HG02970 (cell line): Measurements from ENCODE around the gene BSN.

Experiments
- ATAC-seq: cut with Tn5 transposase; IDR thresholded peaks from one replicate; pipeline ENCODE4 v1.9.1; 2021; ENCODE audit warnings: mild to moderate bottlenecking, moderate library complexity, moderate number of reproducible peaks; ENCODE audit not compliant: unreplicated experiment, low FRiP score

The BSN gene

DNA sequence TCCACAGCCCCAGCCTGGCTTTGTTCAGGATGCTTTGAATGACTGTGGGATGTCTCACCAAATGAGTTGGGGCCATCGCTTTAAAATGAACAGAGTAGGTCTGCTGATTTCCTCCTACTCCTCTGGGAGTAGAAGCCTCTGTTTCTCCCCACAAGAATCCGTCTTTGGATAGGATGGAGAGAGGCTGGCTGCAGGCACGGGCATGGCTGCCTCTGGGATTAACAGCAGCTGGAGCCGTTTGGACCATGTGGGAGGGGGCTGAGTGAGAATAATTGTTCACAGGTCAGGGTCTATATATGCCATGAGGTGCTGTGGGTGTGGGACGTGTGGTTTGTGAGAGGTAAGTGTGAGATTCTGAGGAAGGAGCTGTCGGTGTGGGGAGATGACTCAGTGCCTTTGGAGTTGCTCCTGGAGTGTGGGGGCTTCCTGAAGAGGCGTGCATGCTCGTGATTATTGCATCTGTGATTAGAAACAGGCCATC, 71.9 kb downstream of the BSN start:
- no peak for ATAC-seq

DNA sequence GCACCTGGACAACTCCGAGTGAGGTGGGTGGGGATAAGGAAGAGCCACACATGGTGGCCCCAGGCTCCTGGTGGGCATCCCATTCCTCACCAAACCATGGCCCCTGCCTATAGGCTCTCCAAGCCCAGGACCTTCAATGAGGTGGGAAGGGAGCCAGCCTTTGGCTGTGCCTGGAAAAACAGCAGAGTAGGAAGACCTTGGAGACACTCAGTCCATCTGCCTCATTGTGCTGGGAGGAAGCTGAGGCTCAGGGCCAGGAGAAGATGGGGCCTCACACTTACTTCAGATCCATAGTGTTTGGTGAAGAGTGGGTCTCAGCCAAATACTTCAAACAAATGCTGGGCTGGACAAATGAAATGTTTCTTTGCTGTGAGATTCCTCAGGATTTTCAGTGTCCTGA, 72.5 kb downstream of the BSN start:
- no peak for ATAC-seq

DNA sequence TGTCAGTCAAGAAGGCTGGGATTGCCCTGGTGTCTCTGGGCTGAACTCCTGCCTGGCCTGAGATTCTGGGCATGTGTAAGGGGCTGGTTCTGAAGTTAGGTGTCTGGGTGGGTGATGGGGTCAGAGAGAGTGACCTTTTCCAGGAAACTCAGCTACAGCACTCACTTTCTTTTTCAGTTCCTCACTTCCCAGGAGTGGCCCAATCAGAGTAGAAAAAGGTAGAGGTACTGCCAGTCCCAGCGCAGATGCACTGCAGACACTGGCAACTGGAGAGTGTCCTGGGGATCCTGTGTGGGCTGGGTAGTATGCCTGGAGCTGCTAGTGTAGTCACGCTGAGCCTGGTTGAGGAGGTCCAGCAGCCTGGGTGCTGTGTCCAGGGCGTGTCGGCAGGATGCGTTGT, 73.4 kb downstream of the BSN start:
- no peak for ATAC-seq

DNA sequence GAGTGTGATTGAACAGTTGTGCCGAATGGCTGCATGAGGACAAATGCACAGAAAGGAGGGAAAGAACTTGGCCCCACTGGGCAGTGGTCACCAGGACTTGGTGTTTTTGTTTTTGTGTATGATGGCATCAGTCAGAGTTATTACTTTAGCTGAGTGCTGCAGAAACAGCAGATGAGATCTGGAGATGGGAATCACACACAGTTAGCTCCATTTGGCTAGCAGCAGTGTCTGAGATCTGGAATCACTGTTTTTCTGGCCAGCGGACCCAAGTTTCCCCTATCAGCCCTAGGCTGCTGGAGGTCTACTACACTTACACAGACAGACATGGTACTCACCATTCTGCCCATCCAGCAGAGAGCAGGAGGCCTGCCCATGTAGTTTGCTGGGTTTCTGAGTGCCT, 74.0 kb downstream of the BSN start:
- no peak for ATAC-seq

DNA sequence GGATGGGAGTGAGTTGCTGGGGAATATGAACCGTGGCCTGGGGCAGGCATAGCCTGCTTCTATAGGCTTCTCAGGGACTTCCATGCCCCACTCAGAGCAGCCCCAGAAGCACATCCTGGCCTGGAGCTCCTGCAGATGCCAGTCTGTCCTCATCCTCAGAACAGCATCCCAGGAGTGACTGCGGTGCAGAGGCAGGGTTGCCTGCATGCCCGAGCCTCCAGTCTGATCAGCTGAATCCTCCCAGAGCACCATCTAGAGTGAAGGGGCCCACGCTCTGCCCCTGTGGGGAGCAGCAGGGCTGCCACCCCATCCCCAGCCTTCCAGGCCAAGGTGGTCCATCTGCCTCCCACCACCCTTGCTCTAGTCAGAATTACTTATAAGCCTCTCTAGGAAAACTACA, 75.2 kb downstream of the BSN start:
- no peak for ATAC-seq

DNA sequence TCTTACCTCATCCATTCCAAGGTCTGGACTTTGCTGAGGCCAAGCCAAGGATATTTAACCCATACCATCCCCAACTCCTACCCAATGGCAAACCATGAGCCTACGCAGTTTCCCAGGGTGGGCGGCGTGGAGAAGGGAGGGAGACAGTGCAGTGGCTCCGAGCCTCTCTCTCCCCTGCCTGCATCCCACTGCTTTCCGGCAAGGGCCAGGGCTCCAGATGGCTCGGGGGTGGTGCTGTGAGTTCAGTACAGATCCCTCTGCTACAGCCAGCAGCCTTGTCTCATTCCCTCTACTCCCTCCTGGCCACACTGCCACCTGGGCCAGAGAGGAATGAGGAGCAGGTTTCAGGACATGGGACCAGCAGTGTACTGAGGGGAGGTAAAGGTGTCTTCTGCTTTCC, 75.6 kb downstream of the BSN start:
- ATAC-seq = no peak

DNA sequence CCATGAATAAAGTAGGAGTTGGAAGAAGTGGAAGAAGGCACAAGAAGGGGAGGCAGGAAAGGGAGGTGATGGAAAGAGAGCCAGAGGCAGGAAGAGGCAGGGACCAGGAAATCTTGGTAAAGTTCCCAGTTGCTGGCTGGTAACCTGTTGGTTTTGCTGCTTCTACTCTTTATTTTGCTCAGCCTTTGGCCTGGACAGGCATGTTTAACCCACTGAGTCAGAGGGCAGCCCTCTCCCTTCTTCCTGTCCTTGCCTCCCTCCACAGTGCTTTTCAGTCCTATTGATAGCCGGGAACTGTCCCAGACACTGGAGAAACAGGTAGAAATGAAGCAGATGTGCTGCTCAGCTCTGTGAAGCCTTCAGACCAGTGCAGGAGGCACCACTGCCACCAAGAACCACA, 76.5 kb downstream of the BSN start:
- no peak for ATAC-seq

DNA sequence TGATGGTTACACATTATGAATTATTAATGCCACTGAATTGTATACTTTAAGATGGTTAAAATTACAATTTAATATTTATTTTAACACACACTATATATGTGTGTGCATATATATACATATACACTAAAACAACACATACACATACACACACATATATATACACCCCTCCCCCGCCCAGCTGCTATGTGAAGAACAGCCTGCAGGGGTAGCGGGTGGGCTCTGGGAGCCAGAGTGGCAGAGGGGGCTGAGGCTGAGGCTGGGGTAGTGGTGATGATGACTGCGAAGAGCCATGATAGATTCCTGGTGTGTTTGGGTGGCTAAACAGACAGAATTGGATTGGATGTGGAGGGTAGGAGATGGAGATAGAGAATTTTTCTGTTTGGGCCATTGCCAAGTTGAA, 80.5 kb downstream of the BSN start:
- no peak for ATAC-seq

DNA sequence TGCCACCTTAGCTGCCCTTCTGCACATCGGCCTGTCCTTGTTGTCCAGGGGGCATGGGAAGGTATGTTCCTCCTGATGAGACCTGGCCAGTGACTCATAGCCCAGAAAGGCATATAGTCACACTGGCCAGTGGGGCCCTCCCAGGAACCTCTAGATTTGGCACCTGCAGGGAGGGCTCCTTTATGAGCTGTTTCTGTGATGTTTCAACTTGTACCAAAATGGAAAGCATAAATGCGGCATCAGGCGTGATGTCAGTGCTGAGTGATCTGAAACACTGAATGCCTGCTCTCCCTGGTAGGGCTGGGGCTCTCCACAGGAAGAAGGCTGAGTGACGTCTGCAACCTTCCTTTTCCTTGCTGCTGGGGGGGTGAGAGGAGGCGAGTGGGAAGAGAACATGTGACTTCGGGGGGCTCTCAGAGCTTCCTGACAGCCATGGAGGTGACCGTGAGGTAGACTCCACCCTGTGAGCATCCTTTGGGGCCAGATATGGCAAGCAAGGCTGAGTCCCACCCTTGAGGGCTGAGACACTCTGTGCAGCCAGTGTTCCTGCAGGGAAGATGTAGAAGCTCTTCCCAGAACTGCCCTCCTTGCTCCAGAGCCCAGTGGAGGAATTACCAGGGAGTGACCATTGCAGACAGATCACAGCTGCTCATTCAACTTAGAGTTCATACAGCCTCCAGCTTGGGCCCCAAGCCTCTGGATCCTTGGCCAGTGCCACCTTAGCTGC, 82.8 kb downstream of the BSN start:
- ATAC-seq = no peak

DNA sequence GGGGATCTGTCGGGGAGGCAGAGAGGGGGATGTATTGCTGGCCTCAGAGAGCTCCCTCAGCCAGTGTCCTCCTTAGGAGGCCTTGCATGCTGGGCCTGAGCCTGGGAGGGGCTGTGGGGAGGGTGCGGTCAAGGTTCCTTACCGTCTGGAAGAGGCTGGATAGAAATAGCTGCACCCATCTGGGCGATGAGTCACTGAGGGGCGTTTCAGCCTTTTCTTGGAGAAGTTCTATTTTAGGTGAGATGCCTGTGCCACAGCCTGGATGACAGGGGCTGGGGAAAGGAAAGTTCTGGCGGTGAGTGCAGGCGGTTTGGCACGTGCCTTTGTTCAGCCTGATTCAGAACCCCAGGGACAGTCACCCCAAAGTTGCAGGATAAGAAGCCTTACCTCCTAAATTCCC, 84.2 kb downstream of the BSN start:
- ATAC-seq = no peak

DNA sequence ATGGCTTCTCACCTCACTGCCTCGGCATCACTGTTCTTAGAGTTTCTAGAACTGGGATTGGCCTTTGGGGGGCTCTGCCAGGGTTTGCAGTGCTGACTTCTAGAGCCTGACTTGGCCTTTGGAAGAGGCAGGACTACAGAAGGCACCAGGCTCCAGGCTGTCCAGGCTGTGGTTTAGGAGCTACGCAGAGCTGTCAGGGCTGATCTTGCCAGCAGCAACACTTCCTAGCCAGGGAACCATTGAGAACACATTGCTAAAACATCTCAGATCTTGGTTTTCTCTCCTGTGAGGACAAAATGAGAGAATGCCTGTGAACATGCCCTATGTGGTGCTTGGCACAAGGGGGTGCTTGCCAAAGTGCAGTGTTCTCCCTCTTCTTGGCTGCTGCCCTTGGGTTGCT, 85.3 kb downstream of the BSN start:
- ATAC-seq = no peak

DNA sequence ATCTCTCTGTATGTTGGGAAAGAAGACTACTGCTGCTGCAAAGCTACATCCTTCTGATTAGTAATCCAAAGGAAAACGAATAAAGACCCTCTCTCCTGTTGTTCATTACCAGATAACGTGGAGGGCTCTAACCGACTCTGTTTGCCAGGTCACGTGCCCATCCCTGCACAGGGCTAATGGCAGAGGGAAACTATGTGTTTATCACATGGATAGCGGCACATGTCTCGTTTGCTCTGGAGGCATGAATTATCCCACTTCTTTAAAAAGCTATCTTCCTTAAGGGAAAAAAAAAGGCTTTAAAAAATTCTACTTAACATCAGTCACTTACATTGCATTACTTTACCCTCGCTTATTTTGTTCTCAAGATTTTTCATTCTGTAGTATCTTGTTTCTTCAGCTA, 87.0 kb downstream of the BSN start:
- no peak for ATAC-seq

DNA sequence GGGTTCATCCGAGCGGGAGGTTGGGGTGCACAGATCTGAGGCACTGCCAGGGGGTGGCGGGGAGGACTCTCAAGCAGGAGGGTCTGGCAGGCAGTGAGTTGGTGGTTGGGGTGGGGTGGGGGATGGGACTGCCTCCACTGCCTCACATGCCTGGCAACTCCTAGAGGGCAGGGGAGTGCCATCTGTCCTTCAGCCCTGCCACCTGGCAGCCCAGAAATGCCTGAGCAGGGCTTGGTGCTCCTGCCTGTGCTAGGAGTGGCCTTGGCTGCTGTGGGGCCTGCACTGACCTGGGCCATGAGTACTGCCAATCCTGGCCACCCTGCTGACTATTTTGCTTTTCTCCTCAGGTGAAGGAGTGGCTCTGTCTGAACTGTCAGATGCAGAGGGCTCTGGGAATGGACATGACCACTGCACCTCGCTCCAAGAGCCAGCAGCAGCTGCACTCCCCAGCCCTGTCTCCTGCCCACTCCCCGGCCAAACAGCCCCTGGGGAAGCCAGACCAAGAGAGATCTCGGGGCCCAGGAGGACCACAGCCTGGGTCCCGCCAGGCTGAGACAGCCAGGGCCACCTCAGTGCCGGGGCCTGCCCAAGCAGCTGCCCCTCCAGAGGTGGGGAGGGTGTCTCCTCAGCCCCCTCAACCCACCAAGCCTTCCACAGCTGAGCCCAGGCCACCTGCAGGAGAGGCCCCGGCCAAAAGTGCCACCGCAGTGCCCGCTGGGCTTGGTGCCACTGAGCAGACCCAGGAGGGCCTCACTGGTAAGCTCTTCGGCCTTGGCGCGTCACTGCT, 87.8 kb downstream of the BSN start:
- ATAC-seq = no peak

DNA sequence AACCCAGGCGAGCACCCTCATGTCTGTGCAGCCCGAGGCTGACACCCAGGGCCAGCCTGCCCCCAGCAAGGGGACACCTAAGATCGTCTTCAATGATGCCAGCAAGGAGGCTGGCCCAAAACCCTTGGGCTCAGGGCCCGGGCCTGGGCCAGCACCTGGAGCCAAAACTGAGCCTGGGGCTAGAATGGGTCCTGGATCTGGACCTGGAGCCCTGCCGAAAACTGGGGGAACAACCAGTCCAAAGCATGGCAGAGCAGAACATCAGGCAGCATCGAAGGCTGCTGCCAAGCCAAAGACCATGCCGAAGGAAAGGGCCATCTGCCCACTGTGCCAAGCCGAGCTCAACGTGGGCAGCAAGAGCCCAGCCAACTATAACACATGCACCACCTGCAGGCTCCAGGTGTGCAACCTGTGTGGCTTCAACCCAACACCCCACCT, 88.5 kb downstream of the BSN start:
- ATAC-seq = no peak

DNA sequence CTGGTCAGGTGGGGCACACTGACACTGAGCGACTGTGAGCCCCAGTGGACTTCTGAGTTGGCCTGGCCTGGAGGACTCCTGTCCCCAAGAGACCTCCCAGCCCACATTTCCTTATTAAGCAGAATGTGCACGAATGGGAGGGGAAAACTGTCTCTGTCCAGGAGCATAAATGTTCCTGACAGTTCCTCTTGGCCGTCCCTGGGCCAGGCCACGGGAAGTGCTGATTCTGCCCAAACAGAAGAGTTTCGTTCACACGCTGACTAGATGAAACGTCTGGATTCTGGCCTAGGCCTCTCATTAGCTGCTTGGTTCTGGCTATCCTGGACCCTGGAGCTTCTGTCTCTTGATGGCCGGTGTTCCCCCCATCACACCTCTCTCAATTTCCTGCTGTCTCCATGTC, 90.4 kb downstream of the BSN start:
- ATAC-seq = no peak

DNA sequence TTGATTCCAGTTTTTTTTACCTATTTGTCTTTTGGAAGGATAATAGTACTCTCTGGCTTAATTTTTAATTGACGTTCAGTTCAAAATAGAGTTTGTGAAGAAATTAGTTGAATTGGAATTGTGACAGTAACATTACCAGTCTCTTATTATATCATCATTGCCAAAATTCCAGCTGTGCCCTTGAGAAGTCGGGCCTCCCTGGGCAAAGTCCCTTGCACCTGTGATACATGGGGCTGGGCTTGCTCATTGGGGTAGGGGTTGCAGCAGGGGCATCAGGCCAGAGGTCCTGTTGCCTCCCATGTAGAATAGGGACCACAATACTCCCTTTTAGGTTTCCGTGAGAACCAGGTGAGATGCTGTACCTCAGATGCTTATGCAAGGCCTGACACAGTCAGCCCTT, 92.0 kb downstream of the BSN start:
- ATAC-seq = no peak

DNA sequence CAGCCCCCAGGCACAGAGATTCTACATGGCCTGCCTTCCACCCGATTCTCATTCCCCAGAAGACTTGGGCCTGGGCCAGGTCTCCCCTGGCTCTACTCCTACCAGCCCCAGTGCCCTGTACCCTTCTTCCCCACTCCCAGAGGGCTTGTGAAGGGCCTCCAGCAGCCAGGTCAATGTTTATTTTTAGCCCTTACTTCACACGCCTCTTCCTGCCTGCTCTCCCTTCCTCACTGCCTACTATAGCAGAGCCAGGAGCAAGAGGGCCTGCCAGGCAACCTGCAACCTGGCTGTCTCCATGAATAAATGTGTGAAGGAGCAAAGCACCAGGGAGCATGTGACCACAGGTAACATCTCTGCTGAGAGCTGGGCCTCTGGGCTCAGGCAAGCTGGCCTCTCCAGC, 93.5 kb downstream of the BSN start:
- no peak for ATAC-seq

DNA sequence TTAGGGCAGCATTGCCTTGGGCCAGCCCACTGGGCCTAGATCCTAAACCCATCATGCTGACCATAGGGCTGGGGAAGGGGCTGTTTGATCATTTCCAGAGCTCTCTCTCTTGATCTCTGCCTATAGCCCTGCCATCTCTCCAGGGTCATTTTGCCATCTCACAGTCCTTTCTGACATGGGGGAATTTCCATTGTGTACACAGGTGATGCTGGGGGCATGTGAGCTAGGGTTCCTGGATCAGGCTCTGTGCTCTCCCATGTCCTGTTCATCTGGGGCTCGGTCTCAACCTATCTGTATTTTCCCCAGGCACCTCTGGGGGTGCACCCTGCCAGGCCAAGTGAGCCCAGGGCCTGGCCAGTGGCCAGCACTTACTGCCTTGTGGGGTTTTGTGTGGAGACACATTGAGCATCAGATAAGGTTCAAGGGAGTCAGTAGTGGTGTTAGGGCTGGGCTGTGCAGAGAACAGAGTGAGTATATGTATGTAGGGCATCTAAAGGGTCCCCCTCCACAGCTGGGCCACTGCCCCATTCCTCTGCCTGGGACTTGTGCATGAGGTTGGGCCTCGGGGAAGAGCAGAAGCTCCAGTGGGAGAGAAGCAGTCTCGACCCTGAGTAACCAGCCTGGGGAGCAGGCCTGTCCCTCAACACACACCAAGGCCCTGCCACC, 94.2 kb downstream of the BSN start:
- ATAC-seq = no peak

DNA sequence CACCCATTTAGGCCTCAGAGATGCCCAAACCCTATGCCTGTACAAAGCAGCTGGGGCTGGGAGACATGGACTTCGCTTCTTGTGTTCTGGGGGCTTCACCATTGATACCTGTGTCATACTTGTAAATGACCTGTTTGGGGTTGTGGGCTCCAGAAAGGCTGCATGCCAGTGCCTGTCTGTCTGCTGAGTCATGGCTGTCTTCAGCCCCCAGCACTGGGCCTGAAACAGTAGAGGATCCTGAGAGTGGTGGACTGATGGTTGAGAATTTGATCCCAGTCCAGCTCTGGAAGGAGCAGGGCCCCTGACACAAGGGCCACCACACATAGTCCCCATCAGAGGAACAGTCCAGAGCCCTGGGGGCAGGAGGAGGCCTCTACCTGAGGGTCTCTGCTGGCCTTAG, 95.3 kb downstream of the BSN start:
- no peak for ATAC-seq

DNA sequence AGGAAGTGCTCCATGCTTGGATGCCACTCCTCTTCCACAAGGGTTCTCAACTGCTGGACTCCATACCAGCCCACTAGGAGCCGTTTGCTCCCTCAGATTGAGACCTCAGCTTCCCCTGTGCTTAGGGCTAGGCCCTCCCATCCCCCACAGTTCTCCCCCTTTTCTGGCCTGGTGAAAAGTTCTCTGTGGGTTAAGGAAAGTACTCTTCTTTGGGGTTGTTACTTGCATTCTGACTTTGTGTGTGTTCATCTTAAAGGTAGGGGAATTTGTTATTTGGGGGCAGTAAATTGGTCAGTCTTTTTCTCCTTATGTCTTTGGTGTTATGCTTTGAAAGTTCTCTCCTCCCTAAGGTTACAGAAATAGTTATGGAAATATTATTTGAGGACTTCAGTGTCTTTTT, 95.9 kb downstream of the BSN start:
- no peak for ATAC-seq

DNA sequence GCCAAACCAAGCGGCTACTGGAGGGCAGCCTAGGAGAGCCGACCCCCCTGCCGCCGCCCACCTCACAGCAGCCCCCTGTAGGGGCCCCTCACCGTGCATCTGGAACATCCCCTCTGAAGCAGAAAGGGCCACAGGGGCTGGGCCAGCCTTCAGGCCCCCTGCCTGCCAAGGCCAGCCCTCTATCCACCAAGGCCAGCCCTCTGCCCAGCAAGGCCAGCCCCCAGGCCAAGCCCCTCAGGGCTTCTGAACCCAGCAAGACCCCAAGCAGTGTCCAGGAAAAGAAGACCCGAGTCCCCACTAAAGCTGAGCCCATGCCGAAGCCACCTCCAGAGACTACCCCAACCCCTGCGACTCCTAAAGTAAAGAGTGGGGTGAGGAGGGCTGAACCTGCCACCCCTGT, 96.4 kb downstream of the BSN start:
- ATAC-seq = no peak
